Gastrocnemius medialis (tissue), 4 donors: ENCODE data around the gene CRCP. TPM values are rescaled to one million over a fixed set of nuclear protein-coding genes. Genes with fewer than 3 reads are reported as not detected.
"Not testable (repeated sequence)": the region's sequence is repeated elsewhere in the genome, so short reads cannot be mapped to it uniquely, and the experiment has no call there.

Source experiments
- ATAC-seq, 2 donors: fragments of 150-250 bp; one replicate each; pipeline ENCODE4 v1.9.1; 2016
- DNase-seq, 2 donors: peaks; one replicate each; pipeline ENCODE4 v3.0.0-alpha.2; 2019
- H3K27ac ChIP-seq, 4 donors: fragments of 200-600 bp; sonication (generic); 1 replicate in 1 of 4; 2 replicates in 3 of 4; pipeline ENCODE4 v1.5.1; 2016 to 2018; ENCODE audit warnings: mild to moderate bottlenecking in 2 of 4, moderate library complexity in 1 of 4
- H3K27me3 ChIP-seq, 3 donors: fragments of 200-600 bp; sonication (generic) in 2 of 3; 1 replicate in 1 of 3; 2 replicates in 2 of 3; pipeline versions ENCODE4 v1.5.1 to v1.6.0; 2016 to 2019; ENCODE audit warnings: mild to moderate bottlenecking in 1 of 3, moderate library complexity in 1 of 3
- H3K36me3 ChIP-seq, 2 donors: fragments of 200-600 bp; sonication (generic) in 1 of 2; one replicate each; pipeline ENCODE4 v1.5.1; 2017 to 2018
- H3K4me1 ChIP-seq, 2 donors: fragments of 200-600 bp; sonication (generic) in 1 of 2; one replicate each; pipeline ENCODE4 v1.5.1; 2016 to 2017; ENCODE audit warnings: mild to moderate bottlenecking in 2 of 2
- H3K4me3 ChIP-seq, 4 donors: fragments of 200-600 bp; sonication (generic) in 3 of 4; 1 replicate in 1 of 4; 2 replicates in 3 of 4; pipeline ENCODE4 v1.5.1; 2016 to 2019; ENCODE audit warnings: mild to moderate bottlenecking in 2 of 4
- H3K9me3 ChIP-seq, 3 donors: fragments of 200-600 bp; sonication (generic) in 2 of 3; 1 replicate in 1 of 3; 2 replicates in 2 of 3; pipeline ENCODE4 v1.5.1; 2016 to 2019
- POLR2A ChIP-seq, 2 donors: fragments of 450-650 bp; IDR thresholded peaks; one replicate each; pipeline ENCODE4 v1.6.1; 2017; ENCODE audit warnings: antibody characterized with exemption in 2 of 2, mild to moderate bottlenecking in 2 of 2, moderate library complexity in 2 of 2
- in situ Hi-C, 4 donors: fragments of 200-750 bp; cut with MboI; loops; one replicate each; pipeline versions ENCODE4 v1.15.0 to v1.8.0; 2017; ENCODE audit warnings: low sequenced_read_pairs in 4 of 4
- intact Hi-C: fragments of 100-400 bp; cut with DNase I; formaldehyde crosslinking; loops from one replicate; pipeline ENCODE4 v1.15.1; 2023; ENCODE audit warnings: low total_unique reads
- total RNA-seq, 4 donors: library from RNA; depleted of rRNA; stranded (reverse); fragments of >200 nt; gene quantifications; one replicate each; pipeline versions ENCODE4 v1.1.0 to v1.2.3, GENCODE V29; 2016
- TF ChIP-seq, protein P1 (sequence below), 5 experiments: fragments of 450-650 bp in 3 of 5; fragments of 200-600 bp in 2 of 5; sonication (generic) in 2 of 5; IDR thresholded peaks in 4 of 5; conservative IDR thresholded peaks in 1 of 5; 1 replicate in 4 of 5; 2 replicates in 1 of 5; pipeline ENCODE4 v1.5.1; 2016 to 2019; ENCODE audit warnings: antibody characterized with exemption in 5 of 5, mild to moderate bottlenecking in 3 of 5, moderate library complexity in 3 of 5

The CRCP gene
- total RNA-seq, 4 donors from 2014 or later: 19.2 to 21.3 (median 20.4) TPM

DNA sequence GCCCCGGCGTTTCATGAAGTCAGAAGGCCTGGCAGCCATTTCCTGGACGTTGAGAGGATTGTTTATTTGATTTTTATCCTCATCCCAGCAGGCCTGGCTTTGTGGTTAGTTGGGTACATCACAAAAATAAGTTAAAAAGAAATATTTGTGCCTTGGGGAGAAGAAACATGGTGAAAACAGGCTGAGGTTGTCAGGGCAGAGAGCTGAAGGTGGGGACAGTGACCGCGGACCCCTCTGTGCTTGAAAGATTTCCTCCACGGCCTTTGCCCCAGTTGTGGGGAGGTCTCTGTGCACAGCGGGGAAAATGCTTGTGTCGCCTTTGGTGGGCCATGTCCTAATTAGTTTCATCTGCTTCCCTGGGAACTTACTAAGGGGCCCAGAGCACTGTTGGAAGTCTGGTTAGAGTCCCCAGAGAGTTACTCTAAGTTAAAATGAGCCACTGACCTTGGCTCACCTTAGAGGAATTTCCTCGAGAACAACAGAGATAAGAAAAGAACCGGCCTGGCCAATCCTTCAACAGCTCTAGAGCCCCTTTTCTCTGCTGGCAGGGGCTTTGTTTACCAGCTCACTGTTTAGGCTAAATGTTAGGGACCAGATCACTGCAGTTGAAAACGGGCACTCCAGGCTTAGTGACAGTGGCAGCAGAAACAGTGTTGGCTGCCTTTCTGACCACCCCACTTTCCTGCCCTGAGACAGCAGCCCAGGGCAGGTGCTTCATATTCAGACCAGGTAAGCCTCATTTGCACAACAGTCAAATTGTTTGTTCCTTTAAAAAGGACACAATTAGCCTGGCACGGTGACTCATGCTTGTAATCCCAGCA is 37.9 kb downstream of the CRCP start:
- no peaks in the 10 kb centered on the region for H3K9me3 ChIP-seq
- in situ Hi-C loops: no loop called here
- no peaks in the 10 kb centered on the region for H3K27me3 ChIP-seq
- no peak for TF ChIP-seq POLR2A (IDR thresholded peaks at IDR 0.05)
- TF ChIP-seq, protein P1, sequence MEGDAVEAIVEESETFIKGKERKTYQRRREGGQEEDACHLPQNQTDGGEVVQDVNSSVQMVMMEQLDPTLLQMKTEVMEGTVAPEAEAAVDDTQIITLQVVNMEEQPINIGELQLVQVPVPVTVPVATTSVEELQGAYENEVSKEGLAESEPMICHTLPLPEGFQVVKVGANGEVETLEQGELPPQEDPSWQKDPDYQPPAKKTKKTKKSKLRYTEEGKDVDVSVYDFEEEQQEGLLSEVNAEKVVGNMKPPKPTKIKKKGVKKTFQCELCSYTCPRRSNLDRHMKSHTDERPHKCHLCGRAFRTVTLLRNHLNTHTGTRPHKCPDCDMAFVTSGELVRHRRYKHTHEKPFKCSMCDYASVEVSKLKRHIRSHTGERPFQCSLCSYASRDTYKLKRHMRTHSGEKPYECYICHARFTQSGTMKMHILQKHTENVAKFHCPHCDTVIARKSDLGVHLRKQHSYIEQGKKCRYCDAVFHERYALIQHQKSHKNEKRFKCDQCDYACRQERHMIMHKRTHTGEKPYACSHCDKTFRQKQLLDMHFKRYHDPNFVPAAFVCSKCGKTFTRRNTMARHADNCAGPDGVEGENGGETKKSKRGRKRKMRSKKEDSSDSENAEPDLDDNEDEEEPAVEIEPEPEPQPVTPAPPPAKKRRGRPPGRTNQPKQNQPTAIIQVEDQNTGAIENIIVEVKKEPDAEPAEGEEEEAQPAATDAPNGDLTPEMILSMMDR (IDR thresholded peaks at IDR 0.05 in 4 of 5, conservative IDR thresholded peaks at IDR 0.05 in 1 of 5): no peak
- DNase-seq (no peak), ATAC-seq (peak; percentile 49 to 51)
- H3K36me3 ChIP-seq: peaks cover 2 to 50% of the 10 kb centered on the region in 2 donors
- intact Hi-C loops: no loop called here
- H3K27ac ChIP-seq: peak overlapping the region; percentile 62 to 73 (median 70)
- H3K4me1 ChIP-seq: peaks cover 14 to 17% of the 10 kb centered on the region in 2 donors
- peak overlapping the region in 3 of 4 donors; percentile 10 to 32 (median 16) for H3K4me3 ChIP-seq

DNA sequence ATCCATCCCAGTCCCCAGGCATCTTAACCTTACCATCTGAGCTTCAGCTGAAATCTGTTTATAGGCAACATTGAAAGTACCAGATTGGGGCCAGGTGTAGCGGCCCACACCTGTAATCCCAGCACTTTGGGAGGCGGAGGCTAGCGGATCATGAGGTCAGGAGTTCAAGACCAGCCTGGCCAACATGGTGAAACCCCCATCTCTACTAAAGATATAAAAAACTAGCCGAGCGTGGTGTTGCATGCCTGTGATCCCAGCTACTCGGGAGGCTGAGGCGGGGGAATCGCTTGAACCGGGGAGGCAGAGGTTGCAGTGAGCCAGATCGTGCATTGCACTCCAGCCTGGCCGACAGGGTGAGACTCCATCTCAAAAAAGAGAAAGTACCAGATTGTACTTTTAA is 39.0 kb downstream of the CRCP start:
- ATAC-seq: no peak
- no peaks in the 10 kb centered on the region for H3K9me3 ChIP-seq
- H3K4me3 ChIP-seq: no peak overlapping the region
- no peak for DNase-seq
- TF ChIP-seq POLR2A (IDR thresholded peaks at IDR 0.05): no peak
- TF ChIP-seq, protein P1 (IDR thresholded peaks at IDR 0.05 in 4 of 5, conservative IDR thresholded peaks at IDR 0.05 in 1 of 5): no peak
- peak overlapping the region; percentile 62 to 73 (median 70) for H3K27ac ChIP-seq
- H3K4me1 ChIP-seq: peaks cover 14 to 17% of the 10 kb centered on the region in 2 donors
- H3K27me3 ChIP-seq: no peaks in the 10 kb centered on the region
- intact Hi-C loops: no loop called here
- peaks cover 2 to 55% of the 10 kb centered on the region in 2 donors for H3K36me3 ChIP-seq
- in situ Hi-C loops: no loop called here

DNA sequence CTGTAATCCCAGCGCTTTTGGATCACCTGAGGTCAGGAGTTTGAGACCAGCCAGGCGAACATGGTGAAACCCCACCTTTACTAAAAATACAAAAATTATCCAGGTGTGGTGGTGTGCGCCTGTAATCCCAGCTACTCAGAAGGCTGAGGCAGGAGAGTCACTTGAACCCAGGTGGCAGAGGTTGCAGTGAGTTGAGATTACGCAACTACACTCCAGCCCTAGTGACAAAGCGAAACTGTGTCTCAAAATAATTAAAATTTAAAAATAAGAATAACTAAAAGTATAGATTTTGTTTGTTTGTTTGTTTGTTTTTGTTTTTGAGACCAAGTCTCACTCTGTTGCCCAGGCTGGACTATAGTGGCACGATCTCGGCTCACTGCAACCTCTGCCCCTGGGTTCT is 41.4 kb downstream of the CRCP start:
- DNase-seq, intact Hi-C loops, H3K27ac ChIP-seq, H3K9me3 ChIP-seq, H3K27me3 ChIP-seq, H3K4me3 ChIP-seq, in situ Hi-C loops, ATAC-seq, H3K4me1 ChIP-seq: not testable (repeated sequence)
- peaks cover 2 to 56% of the 10 kb centered on the region in 2 donors for H3K36me3 ChIP-seq

DNA sequence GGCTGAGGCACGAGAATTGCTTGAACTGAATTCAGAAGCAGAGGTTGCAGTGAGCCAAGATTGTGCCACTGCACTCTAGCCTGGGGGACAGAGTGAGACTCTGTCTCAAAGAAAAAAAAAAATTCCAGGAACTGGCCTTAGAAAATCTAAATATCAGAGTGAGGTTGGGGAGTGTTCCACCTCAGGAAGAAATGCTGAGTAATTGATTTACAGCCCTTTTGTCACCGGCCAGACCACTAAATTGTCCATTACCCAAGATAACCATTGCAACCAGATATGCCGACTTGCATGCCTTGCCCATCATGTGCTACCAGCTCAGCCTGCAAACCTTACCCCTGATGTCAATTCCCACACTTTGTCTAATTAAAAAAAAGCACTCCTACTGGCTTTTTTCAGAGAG is 42.4 kb downstream of the CRCP start:
- in situ Hi-C loops: no loop called here
- no peak overlapping the region for H3K27ac ChIP-seq
- H3K9me3 ChIP-seq: no peaks in the 10 kb centered on the region
- H3K4me1 ChIP-seq: peaks cover 5 to 6% of the 10 kb centered on the region in 2 donors
- intact Hi-C loops: no loop called here
- H3K27me3 ChIP-seq: no peaks in the 10 kb centered on the region
- ATAC-seq: no peak
- no peak overlapping the region for H3K4me3 ChIP-seq
- peaks cover 2 to 53% of the 10 kb centered on the region in 2 donors for H3K36me3 ChIP-seq
- no peak for DNase-seq
- TF ChIP-seq, protein P1 (IDR thresholded peaks at IDR 0.05 in 4 of 5, conservative IDR thresholded peaks at IDR 0.05 in 1 of 5): no peak
- no peak for TF ChIP-seq POLR2A (IDR thresholded peaks at IDR 0.05)

DNA sequence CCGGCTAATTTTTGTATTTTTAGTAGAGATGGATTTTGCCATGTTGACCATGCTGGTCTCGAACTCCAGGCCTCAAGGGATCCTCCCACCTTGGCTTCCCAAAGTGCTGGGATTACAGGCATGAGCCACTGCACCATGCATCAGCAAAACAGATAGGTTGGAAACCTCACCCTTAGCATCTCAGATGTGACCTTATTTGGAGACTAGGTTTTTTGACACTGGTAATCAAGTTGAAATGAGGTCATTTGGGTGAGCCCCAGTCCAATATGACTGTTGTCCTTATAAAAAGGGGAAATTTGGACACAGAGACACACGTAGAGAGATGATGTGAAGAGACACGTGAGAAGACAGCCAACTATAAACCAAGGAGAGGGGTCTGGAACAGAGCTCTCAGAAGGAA is 48.0 kb downstream of the CRCP start:
- ATAC-seq: peak in 1 of 2 donors; percentile 54
- intact Hi-C loops: no loop called here
- DNase-seq: no peak
- H3K9me3 ChIP-seq: no peaks in the 10 kb centered on the region
- no peak overlapping the region for H3K4me3 ChIP-seq
- H3K27me3 ChIP-seq: no peaks in the 10 kb centered on the region
- H3K4me1 ChIP-seq: no peaks in the 10 kb centered on the region
- H3K27ac ChIP-seq: no peak overlapping the region
- peaks cover 0 to 12% of the 10 kb centered on the region in 2 donors for H3K36me3 ChIP-seq
- in situ Hi-C loops: no loop called here
- TF ChIP-seq, protein P1 (IDR thresholded peaks at IDR 0.05 in 4 of 5, conservative IDR thresholded peaks at IDR 0.05 in 1 of 5): no peak
- no peak for TF ChIP-seq POLR2A (IDR thresholded peaks at IDR 0.05)
